22Rv1 (cell line): ENCODE data around the gene MEIS1.

Source experiments
- CTCF ChIP-seq: fragments of 450-650 bp; IDR thresholded peaks from 2 replicates; pipeline ENCODE4 v1.5.1; 2017; ENCODE audit warnings: mild to moderate bottlenecking
- ZFX ChIP-seq: fragments of 450-650 bp; IDR thresholded peaks from 2 replicates; pipeline ENCODE4 v1.6.1; 2017; ENCODE audit warnings: antibody characterized with exemption, borderline replicate concordance

GRCh38 chr2:66447677-66448076, 12.8 kb downstream of the MEIS1 start:
- TF ChIP-seq CTCF (no peak), ZFX (no peak)
